ENCODE measurements around the gene FYN. TPM values are rescaled to one million over a fixed set of nuclear protein-coding genes. Genes with fewer than 3 reads are reported as not detected.

FYN gene
- total and polyA plus RNA-seq, 2 of the 13 experiments (the other 11 are each of a cell fraction or from before 2014, with no cell fraction given): 15.5 to 24.6 TPM

- H3K36me3 ChIP-seq (replicated peaks in 1 of 2; ENCODE audit: control insufficient read depth in 1 of 2, insufficient read depth in 2 of 2, low read length in 2 of 2): no peaks in the 10 kb centered on the region
- 86% methylated on average over 5 of the region's 5 CpGs for whole genome bisulfite sequencing (ENCODE audit: low lambda C conversion rate)
- ChIA-PET CTCF (ENCODE audit: low intra/inter-chr PET ratio, low total read pairs) (no interaction called here), POLR2A (no interaction called here)
- no peak overlapping the region for H3K9ac ChIP-seq (ENCODE audit: insufficient read depth, low read depth, low read length)
- H3K79me2 ChIP-seq (ENCODE audit: insufficient read depth, low read length): no peaks in the 10 kb centered on the region
- H3K27me3 ChIP-seq (ENCODE audit: control insufficient read depth in 1 of 2, insufficient read depth in 2 of 2, low read length in 2 of 2): no peaks in the 10 kb centered on the region
- H3K4me2 ChIP-seq (ENCODE audit: low read depth, low read length): no peak overlapping the region
- H3K27ac ChIP-seq (ENCODE audit: extremely low read length, insufficient read depth, low read length): no peak overlapping the region
- no peaks in the 10 kb centered on the region for H3K4me1 ChIP-seq (ENCODE audit: insufficient read depth, low read length)
- TF ChIP-seq SP1 (IDR thresholded peaks at IDR 0.05) (no peak), SP1 (CRISPR knock-in tag; IDR thresholded peaks at IDR 0.05) (no peak), ZNF761 (CRISPR knock-in tag; conservative IDR thresholded peaks at IDR 0.05) (no peak), TBX3 (IDR thresholded peaks at IDR 0.05; ENCODE audit: borderline replicate concordance) (no peak)
- no peaks in the 10 kb centered on the region for H4K20me1 ChIP-seq (ENCODE audit: insufficient read depth, low read length)
- in situ Hi-C loops (cut with HindIII; ENCODE audit: extremely low pct_ligation_motif_present, low pct_unique_long_range_greater_than_20kb): no loop called here
- no TSS peak for BruUV-seq (replicated peaks)
- ATAC-seq (no peak), DNase-seq (ENCODE audit: low spot score) (no peak), FAIRE-seq (no peak)
- intact Hi-C loops (cut with micrococcal nuclease; ENCODE audit: unreplicated experiment): no loop called here
- H2AFZ ChIP-seq (ENCODE audit: low read length): no peak overlapping the region
- no peak overlapping the region for H3K4me3 ChIP-seq (replicated peaks in 1 of 3; ENCODE audit: insufficient read depth in 1 of 3, low read depth in 2 of 3, low read length in 3 of 3)
- H3K9me3 ChIP-seq (ENCODE audit: low read length): no peaks in the 10 kb centered on the region
Measured at GRCh38 chr6:111743360-111743759, 129.9 kb downstream of the FYN start.

- ChIA-PET POLR2A (no interaction called here), CTCF (ENCODE audit: low intra/inter-chr PET ratio, low total read pairs) (no interaction called here)
- BruUV-seq (replicated peaks): no TSS peak
- H3K9ac ChIP-seq (ENCODE audit: insufficient read depth, low read depth, low read length): no peak overlapping the region
- H3K9me3 ChIP-seq (ENCODE audit: low read length): no peaks in the 10 kb centered on the region
- 74% methylated on average over 5 of the region's 5 CpGs for WGBS (ENCODE audit: low lambda C conversion rate)
- no peaks in the 10 kb centered on the region for H4K20me1 ChIP-seq (ENCODE audit: insufficient read depth, low read length)
- no peaks in the 10 kb centered on the region for H3K27me3 ChIP-seq (ENCODE audit: control insufficient read depth in 1 of 2, insufficient read depth in 2 of 2, low read length in 2 of 2)
- no peak overlapping the region for H3K4me3 ChIP-seq (replicated peaks in 1 of 3; ENCODE audit: insufficient read depth in 1 of 3, low read depth in 2 of 3, low read length in 3 of 3)
- H3K4me2 ChIP-seq (ENCODE audit: low read depth, low read length): no peak overlapping the region
- in situ Hi-C loops (cut with HindIII; ENCODE audit: extremely low pct_ligation_motif_present, low pct_unique_long_range_greater_than_20kb) (no loop called here), intact Hi-C loops (cut with micrococcal nuclease; ENCODE audit: unreplicated experiment) (no loop called here)
- DNase-seq (ENCODE audit: low spot score) (no peak), ATAC-seq (no peak), FAIRE-seq (no peak)
- H3K4me1 ChIP-seq (ENCODE audit: insufficient read depth, low read length): peaks cover 19% of the 10 kb centered on the region
- H3K79me2 ChIP-seq (ENCODE audit: insufficient read depth, low read length): no peaks in the 10 kb centered on the region
- no peak overlapping the region for H3K27ac ChIP-seq (ENCODE audit: extremely low read length, insufficient read depth, low read length)
- H3K36me3 ChIP-seq (replicated peaks in 1 of 2; ENCODE audit: control insufficient read depth in 1 of 2, insufficient read depth in 2 of 2, low read length in 2 of 2): no peaks in the 10 kb centered on the region
- H2AFZ ChIP-seq (ENCODE audit: low read length): no peak overlapping the region
- TF ChIP-seq SOX6 (IDR thresholded peaks at IDR 0.05): no peak
- no peak for TF ChIP-seq SOX6 (CRISPR knock-in tag; IDR thresholded peaks at IDR 0.05)
- TF ChIP-seq GMEB2 (CRISPR knock-in tag; IDR thresholded peaks at IDR 0.05; ENCODE audit: low read depth): no peak
- TF ChIP-seq NFE2L2 (IDR thresholded peaks at IDR 0.05; ENCODE audit: low read length): no peak
- TF ChIP-seq NR2F6 (IDR thresholded peaks at IDR 0.05): no peak
- TF ChIP-seq NR2F6 (CRISPR knock-in tag; IDR thresholded peaks at IDR 0.05): no peak
- TF ChIP-seq KDM4B (CRISPR knock-in tag; IDR thresholded peaks at IDR 0.05): no peak
- no peak for TF ChIP-seq SRSF1 (optimal IDR thresholded peaks at IDR 0.05; ENCODE audit: low read depth, low read length)
- no peak for TF ChIP-seq ZNF672 (CRISPR knock-in tag; IDR thresholded peaks at IDR 0.05)
- TF ChIP-seq CERS6 (CRISPR knock-in tag; IDR thresholded peaks at IDR 0.05): no peak
- TF ChIP-seq ZNF883 (CRISPR knock-in tag; IDR thresholded peaks at IDR 0.05; ENCODE audit: not compliant biosample characterization): no peak
- TF ChIP-seq IRF9 (CRISPR knock-in tag; IDR thresholded peaks at IDR 0.05; ENCODE audit: borderline replicate concordance): no peak
- TF ChIP-seq MAZ (IDR thresholded peaks at IDR 0.05; ENCODE audit: borderline replicate concordance, low read depth, low read length): no peak
- TF ChIP-seq MAZ (CRISPR knock-in tag; IDR thresholded peaks at IDR 0.05; ENCODE audit: low read depth): no peak
Measured at GRCh38 chr6:111741177-111741952, 131.9 kb downstream of the FYN start.

Measured in HepG2 (cell line).